ENCODE data around the gene ATXN7.

DNA sequence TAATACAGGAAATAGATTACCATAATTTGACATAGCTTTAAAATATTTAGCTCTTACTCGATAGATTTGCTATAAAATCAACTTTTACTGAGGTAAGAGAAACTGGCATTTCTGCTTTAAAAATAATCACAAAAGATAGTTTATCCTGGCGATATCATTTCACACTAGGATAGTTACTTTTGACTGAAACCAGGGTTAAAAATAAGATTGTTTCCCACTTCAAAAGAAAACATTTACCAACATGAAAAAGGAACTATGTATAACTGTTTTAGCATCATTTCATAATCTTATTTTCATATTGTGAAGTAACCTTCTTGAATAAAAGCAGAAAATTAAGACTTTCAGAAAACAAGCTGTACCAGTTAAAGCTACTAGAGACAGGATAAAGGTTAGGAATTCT is 144.3 kb downstream of the ATXN7 start:
- TF ChIP-seq POLR2A (IDR thresholded peaks at IDR 0.05) = no peak
- TF ChIP-seq, protein P1, sequence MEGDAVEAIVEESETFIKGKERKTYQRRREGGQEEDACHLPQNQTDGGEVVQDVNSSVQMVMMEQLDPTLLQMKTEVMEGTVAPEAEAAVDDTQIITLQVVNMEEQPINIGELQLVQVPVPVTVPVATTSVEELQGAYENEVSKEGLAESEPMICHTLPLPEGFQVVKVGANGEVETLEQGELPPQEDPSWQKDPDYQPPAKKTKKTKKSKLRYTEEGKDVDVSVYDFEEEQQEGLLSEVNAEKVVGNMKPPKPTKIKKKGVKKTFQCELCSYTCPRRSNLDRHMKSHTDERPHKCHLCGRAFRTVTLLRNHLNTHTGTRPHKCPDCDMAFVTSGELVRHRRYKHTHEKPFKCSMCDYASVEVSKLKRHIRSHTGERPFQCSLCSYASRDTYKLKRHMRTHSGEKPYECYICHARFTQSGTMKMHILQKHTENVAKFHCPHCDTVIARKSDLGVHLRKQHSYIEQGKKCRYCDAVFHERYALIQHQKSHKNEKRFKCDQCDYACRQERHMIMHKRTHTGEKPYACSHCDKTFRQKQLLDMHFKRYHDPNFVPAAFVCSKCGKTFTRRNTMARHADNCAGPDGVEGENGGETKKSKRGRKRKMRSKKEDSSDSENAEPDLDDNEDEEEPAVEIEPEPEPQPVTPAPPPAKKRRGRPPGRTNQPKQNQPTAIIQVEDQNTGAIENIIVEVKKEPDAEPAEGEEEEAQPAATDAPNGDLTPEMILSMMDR (IDR thresholded peaks at IDR 0.05) = no peak

All from esophagus squamous epithelium (tissue), 4 donors.